DMS153 (cell line): Measurements from ENCODE around the gene GUCY1A2.
"Not testable (repeated sequence)": the region's sequence is repeated elsewhere in the genome, so short reads cannot be mapped to it uniquely, and the experiment has no call there.

Experiments
- DNase-seq: peaks from one replicate; lab custom pipeline; 2025; lab: John Stamatoyannopoulos, UW

GUCY1A2 gene

DNA sequence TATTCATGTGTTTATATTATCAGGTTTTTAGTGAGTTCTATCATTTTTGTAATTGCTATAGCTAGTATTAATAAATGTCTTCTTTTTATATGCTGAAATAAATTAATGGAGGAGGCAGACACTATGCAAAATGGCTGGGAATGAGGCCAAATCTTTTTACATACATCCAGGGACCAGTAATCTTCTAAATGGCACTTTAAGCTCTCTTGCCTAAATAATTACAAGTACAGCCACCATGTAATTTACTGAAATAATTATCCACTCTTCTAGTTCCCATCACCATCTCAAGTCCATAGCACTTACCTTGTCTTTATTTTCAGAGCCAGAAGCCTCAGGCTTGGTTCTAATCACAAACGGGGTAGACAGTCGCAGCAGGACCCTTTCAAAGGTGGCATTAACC lies 79.1 kb downstream of the GUCY1A2 start:
- DNase-seq = no peak

DNA sequence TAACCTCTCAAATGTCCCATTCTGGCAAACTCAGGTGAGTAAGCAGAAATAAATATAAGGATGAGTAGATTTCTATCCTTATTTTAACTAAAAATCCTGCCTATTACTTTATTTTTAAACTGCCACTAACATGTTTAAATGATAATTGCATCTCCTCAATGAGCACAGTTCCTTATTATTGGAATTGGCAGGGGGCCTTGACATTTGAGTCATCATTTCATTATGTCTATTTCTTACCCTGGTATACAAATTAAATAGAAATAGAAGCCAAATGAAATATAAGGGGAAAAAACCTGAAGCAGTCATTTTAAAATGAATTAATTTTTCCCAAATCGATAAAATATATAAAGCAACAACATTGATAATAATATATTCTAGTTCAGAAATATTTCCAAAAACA lies 81.2 kb downstream of the GUCY1A2 start:
- no peak for DNase-seq

DNA sequence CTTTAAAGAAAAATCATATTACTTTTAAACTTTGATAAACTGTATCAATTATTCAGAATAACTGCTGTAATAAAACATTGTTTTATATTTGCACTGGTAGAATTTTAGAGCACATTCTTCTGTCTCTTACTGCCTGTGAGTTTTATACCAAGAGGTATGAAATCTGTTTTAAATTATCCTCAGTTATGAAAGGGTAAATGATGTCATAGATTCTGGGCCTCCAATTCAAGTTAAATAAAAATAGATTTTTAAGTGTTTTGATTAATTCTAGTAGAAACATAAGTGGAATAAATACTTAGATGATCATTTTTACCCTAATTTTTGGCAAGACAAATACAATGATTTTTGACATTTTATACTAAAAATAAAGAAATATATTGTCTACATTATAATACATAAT lies 93.0 kb downstream of the GUCY1A2 start:
- DNase-seq = no peak

DNA sequence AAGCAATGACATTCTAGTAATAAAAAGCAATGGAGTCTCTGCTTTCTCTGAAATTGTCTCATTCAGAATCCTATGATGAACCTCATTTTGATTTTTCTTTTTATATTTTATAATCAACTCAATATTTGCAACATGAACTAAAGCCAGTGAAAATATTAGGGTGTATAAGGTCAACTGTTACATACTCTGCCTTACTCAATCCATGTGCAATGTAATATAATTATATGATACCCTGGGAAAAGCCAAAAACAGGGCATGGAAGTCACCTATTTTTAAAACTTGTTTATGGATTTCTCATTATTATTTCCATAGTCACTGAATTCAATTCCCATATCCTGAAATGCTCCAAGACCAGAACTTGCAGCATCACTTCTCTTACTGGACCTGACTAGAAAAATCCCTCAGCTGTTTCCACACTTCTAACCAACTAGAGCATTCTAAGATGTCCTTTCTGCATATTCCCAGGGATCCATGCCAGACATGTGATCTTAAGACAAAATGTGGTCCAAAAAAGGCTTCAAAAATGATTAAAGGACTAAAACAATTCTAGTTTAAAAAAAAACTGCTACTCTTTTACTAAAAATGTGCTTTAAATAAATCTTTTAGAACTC lies 97.3 kb downstream of the GUCY1A2 start:
- no peak for DNase-seq

DNA sequence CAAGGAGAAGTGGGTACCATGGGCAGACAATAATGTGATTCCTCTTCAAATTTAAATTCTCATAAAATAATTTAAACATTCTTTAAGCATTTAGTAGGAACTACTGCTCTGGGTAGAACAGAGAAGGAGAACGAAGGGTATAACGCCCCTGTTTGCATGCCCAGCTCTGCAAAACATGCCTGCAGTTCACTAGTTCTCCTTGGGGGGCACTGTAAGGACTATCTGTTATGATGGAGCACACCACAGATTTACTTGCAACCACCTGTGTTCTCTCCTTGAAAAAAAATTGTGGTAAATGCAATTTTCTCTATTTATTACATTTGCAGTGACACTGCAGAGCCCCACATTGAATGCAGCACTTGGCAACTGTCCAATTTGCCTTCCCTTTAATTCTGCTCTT lies 100.3 kb downstream of the GUCY1A2 start:
- no peak for DNase-seq

DNA sequence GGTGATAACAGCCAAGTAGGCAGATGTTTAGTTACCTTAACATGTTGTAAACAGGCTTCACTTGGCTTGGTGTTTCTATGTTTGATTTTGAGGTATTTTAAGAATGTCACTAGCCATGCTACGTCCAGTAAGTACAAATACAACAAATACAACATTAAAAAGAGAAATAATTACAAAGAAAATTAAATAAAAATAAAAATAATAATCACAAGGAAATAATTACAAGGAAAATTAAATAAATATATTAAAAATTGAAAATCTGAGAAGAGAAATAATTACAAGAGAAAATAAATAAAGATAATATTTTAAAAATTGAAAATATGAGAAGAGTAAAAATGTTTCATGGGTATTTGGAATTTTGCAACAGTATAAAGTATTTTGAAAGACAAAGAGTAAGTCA lies 103.9 kb downstream of the GUCY1A2 start:
- DNase-seq = no peak

DNA sequence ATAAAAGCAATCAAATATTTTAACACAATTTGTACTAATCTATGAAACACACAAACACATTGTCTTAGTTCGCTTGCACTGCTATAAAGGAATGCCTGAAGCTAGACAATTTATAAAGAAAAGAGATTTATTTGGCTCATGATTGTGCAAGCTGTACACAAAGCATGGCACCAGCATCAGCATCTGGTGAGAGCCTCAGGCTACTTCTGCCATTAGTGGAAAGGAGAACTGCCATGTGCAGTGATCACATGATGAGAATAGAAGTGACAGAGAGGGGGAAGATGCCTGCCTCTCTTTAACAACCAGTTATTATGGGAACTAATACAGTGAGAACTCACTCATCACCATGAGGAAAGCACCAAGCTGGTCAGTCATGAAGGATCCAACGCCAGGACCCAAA lies 105.1 kb downstream of the GUCY1A2 start:
- DNase-seq = no peak

DNA sequence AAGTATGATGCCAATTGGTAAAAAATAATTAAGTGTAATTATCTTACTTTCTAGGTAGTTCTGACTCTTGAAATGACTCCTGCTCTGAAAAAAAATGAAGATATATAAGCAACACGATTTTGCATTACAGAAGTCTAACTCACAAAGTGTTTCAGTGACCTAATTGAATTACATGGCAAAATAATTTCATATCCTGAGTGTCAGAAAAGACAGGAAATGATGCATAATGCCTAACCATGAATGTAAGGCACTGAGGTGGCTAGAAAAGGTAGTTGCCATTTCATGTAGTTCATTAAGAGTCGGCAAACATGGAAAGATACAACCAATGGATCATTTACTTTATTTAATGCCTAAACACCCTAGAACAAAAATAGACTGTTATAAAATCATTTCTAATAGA lies 113.5 kb downstream of the GUCY1A2 start:
- no peak for DNase-seq

DNA sequence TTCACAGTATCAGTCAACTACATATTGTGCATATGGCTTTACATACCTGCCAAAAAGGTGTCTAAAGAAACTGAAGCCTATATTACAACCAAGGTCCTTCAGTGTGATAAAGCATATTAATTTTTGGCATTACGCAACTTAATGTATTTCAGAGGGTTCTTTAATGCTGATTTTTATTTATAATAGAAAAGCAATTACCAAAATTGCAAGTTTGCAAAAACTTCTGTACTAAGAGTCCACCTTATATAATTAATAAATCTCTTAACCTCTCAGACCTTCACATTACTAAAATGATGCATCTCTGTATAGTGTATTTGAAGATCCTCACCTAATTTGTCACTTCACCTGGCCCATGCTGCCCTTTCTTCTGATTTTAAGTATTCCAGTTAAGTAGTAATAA lies 128.6 kb downstream of the GUCY1A2 start:
- no peak for DNase-seq

DNA sequence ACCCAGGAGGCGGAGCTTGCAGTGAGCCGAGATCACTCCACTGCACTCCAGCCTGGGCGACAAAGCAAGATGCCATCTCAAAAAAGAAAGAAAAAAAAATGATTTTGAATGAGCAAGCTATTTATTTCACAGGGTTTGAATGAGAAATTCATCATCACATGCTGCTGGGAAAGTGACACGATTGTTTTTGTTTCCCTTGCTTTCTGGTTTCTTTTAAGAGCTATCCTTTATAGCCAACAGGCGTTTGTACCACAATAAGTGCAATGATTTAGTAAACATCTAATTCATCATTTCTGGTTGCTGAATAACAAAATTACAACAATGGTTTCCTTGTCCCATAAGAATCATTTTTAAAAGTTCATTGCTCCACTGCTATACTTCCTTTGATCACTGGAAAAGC lies 129.9 kb downstream of the GUCY1A2 start:
- DNase-seq = no peak

DNA sequence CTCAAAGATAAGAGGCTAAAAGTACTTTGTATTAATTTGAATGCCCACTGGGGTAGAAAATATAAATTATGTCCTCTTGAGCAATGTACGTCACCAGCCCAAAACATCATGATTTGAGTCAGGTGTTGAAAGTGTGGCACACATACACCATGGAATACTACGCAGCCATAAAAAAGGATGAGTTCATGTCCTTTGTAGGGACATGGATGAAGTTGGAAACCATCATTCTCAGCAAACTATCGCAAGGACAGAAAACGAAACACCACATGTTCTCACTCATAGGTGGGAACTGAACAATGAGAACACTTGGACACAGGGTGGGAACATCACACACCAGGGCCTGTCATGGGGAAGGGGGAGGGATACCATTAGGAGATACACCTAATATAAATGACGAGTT lies 134.6 kb downstream of the GUCY1A2 start:
- DNase-seq = not testable (repeated sequence)

DNA sequence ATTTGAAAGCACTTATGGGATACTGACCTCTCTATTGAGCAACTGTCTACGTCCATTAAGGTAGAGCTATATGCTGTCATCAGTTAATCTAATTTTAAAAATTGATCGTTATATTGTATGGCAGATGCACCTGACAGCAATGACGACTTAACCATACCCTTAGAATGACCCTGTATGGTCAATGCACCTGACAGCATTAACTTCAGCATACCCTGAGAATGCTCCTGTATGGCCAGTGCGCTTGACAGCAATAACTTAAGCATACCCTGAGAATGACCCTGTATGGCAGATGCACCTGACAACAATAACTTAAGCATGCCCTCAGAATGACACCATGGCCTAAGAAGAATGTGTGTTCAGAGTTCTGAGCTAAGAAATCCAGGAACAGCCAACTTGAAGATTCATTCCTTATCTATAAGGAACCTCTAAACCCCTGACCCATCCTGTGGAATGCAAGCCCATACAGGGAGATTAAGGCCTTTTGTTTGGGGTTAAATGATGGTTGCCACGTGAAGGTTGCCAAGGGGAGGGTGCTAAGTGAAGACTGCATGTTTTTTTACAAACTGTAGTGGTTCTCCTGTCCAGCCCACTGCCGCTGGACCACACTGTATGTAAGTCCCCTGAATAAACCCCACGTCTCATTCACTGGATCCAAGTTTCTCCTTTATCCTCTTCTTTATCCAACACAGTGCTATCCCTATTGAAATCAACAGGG lies 138.3 kb downstream of the GUCY1A2 start:
- DNase-seq = no peak

DNA sequence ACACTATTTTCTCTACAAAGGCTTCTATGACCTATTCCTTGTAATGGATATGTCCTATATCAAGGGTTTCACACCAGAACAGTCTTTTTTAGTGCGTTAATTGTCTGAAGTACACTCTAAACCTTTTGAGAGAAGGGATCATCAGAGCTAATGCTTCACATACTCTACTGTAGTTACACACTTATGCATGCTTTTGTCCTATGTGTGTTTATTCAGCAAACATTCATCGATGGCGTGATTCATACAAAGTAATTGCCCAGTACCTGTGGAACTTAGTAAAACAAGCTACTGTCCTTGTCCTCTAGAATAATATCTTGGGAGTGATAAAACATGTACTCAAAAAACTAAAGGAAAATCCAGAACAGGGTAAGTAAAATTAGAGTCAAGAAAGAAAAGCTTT lies 139.2 kb downstream of the GUCY1A2 start:
- no peak for DNase-seq

DNA sequence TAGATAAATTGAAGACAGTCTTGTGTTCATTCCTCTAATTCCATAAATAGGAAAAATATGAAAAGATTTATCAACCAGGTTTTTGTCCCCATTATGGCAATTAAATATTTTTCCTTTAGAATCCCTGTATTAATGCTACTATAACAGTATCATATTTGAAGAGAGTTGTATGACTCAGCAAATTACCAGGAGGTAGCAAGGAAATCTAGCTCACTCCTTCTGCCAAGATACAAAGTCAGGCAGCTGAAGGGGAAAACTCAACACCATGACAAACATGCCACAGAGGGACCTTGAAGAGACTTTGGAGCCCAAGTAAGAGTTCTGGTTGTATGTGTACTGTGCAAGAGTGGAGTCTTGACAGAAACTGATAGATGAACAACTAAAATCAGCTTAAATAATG lies 143.3 kb downstream of the GUCY1A2 start:
- DNase-seq = no peak

DNA sequence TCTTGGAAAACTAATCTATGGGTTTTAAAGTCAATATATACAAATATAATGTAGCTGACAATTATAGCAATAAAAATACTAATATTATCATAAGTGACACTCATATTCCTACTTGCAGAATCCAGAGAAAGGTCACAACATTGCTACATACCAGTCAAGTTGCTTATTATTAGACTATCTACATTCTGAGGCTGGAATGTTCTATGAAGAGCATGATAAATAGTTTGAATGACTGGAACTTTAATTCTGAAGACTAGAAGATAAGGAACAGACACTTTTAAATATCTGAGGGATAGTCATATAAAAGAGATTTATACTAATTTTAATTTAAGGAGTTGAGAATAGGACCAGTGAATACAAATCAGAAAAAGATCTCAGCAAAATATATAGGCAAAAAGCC lies 146.0 kb downstream of the GUCY1A2 start:
- no peak for DNase-seq

DNA sequence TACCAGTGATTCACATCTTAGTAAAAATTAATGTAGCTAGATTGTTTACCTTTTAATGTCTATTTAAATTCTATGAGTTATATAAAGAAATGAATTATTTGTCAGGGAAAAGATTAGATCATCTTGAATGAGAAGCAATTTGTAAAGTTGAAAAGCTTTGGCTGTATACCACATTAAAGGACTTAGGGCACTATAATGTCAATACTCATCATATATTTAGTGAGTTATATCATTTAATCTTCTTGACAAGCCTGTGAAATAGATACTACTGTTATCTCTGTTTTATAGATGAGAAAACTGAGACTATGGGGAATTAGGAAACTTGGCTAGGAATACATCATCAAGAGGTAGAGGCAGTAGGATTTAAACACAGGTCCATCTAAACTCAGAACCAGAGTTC lies 160.1 kb downstream of the GUCY1A2 start:
- DNase-seq = no peak

DNA sequence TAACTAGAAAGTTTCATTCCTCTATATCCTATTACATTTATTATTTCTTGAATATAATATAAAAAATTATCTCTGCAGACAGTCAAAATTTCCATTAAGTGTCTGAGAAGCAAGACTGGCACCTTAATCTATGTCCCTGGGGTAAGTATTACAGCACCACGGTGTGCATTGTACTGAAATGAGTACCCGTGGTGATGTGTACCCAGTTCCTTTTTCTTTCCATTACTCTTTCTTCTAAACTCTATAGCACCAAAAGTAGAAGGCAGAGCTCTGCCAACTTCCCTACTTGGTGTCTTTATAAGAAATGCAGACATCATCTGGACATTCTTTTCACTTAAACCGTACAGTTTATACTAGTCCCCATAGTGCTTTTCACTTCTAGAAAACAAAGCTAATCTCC lies 161.7 kb downstream of the GUCY1A2 start:
- DNase-seq = no peak

DNA sequence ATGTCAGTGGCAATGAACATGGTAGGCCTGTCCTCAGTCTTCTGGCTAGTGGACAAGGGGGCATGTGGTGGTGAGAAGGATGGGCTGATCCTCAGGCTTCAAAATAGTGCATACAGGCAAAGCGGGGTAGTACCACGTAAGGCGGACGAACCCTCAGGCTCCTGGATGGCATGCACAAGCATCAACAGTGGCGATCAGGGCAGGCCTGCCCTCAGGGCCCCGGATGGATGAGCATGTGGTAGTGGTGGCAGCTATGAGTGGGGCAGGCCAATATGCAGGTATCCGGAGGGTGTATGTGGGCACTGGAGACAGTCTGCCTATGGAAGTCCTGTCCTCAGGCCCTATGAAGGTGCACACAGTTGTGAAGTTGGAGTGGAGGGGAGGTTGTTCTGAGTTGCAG lies 163.8 kb downstream of the GUCY1A2 start:
- no peak for DNase-seq

DNA sequence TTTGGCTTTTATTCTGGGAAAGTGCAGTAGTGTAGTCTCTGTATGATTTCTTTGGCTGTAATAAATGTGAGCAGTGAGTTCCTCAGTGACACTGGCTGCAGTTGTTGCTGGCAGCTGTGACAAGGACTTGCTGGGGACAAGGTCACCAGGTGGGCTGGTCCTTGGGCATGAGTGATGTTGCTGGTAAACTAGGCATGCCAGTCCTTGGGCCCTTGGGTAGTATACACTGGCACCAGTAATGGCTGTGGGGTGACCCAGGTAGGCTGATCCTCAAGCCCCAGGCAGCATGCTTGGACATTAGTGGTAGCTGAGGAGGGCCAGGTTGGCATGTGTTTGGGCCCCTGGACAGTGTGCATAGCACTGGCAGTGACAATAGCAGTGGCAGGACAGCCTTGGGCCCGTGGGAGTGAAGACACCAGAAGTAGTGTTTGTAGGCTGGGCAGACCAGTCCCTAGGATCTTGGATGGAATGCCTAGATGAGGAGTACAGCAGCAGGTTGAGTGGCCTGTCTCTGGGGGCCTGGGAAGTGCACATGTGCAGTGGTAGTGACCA lies 164.3 kb downstream of the GUCY1A2 start:
- no peak for DNase-seq

DNA sequence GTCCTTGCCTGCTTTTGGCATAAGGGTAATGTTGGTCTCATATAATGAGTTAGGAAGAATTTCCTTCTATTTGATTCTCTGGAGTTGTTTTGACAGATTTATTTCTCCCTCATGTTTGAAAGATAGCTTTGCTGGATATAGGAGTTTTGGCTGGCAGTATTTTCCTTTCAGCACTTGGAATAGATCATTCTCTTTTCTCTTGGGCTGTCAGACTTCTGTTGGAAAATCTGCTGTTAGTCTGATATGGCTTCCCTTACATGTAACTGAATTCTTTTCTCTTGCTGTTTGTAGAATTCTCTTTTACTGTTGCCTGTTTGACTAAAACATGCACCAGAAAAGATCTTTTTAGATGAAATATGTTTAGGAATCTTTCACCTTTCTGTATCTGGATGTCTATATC lies 165.5 kb downstream of the GUCY1A2 start:
- no peak for DNase-seq

DNA sequence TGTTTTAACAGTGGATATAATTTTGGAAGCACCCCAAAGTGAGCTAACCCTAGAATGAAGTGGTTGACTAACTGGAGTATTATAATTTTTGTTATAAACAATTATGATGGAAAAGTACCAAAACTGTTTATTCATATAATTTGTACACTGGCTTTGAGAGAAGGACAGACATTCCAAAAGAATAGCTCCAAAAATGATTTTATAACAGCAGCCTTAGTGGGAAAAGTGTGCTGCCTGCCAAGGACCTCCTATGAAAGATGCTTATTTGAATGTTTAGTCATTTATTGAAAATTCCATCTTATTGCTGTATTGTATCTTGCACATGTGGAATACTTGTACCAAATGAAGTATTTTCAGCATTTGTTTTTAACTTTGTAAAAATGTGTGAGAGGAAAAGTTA lies 169.8 kb downstream of the GUCY1A2 start:
- DNase-seq = no peak

DNA sequence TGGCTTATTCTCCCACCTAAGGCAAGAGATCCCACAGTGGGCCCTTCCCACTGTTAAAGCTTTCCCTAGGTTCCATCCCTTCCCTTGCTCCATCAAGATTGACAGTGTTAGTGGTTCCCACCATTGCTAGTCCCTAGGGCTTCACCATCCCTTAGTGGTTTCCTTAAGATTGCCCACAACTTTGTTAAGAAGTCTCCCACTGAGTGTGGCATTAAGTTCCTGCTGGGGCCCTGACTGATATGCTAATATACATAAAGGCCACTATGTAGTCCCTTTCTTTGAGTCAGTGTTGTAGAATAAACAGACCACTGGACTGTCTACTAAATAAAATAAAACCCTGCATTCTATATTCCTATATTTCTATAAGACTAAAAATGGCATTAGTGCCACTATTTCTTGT lies 176.1 kb downstream of the GUCY1A2 start:
- no peak for DNase-seq

DNA sequence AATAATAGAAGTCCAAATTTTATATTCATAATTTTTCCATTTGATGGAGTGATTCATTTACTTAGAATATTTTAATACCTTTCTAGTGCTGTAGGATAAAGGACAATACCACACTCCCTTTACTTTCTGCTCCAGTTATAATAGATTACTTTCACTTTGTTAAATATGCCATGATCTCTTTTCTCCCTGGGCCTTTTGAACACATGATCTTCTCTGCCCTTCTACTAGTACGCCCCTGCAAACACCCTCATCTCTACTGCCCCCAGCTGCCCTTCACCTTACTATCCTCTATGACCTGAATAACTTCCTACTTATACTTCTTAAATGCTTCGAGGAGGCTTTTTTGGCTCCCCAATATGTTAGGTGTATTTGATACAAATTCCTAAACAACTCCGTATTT lies 177.3 kb downstream of the GUCY1A2 start:
- DNase-seq = no peak

DNA sequence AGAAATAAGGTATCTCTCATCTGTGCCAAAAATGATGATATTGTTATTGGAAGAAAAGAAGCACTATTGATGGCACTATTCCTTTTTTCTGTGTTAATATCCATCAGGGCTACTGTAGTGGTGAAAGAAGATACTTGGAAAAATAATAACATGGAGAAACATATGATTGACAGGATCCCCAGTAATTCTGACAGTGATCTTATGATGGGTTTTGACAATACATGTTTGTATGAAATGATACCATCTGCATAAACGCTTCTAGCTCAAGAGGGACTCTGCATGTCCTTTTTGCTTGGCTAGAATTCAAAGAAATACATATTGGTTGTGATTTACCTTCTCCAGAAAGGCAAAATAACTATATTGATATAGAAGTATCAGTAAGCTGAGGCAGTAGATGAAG lies 178.1 kb downstream of the GUCY1A2 start:
- DNase-seq = no peak
